ENCODE data around the gene KCNMA1.
"Not testable (repeated sequence)": the region's sequence is repeated elsewhere in the genome, so short reads cannot be mapped to it uniquely, and the experiment has no call there.

The KCNMA1 gene

GRCh38 chr10:77578583-77579227 lies 58.9 kb downstream of the KCNMA1 start:
- DNase-seq = no peak

- no peak for DNase-seq
Observed at GRCh38 chr10:77577666-77578229, 59.9 kb downstream of the KCNMA1 start.

- DNase-seq = no peak
Observed at GRCh38 chr10:77576444-77577032, 61.1 kb downstream of the KCNMA1 start.

- no peak for DNase-seq
Observed at GRCh38 chr10:77576007-77576367, 61.6 kb downstream of the KCNMA1 start.

GRCh38 chr10:77575271-77576006 lies 62.2 kb downstream of the KCNMA1 start:
- no peak for DNase-seq

GRCh38 chr10:77574438-77574837 lies 63.2 kb downstream of the KCNMA1 start:
- DNase-seq = no peak

GRCh38 chr10:77572520-77572919 lies 65.1 kb downstream of the KCNMA1 start:
- not testable (repeated sequence) for DNase-seq

GRCh38 chr10:77571490-77571889 lies 66.1 kb downstream of the KCNMA1 start:
- no peak for DNase-seq

- DNase-seq = no peak
Observed at GRCh38 chr10:77566914-77567566, 70.6 kb downstream of the KCNMA1 start.

GRCh38 chr10:77566236-77566635 lies 71.4 kb downstream of the KCNMA1 start:
- no peak for DNase-seq

GRCh38 chr10:77565590-77566023 lies 72.0 kb downstream of the KCNMA1 start:
- DNase-seq = no peak

- no peak for DNase-seq
Observed at GRCh38 chr10:77564731-77565589, 72.6 kb downstream of the KCNMA1 start.

- no peak for DNase-seq
Observed at GRCh38 chr10:77563638-77564270, 73.9 kb downstream of the KCNMA1 start.

GRCh38 chr10:77562742-77563141 lies 74.9 kb downstream of the KCNMA1 start:
- DNase-seq = no peak

- no peak for DNase-seq
Observed at GRCh38 chr10:77561991-77562390, 75.6 kb downstream of the KCNMA1 start.

GRCh38 chr10:77560471-77560870 lies 77.1 kb downstream of the KCNMA1 start:
- no peak for DNase-seq

- no peak for DNase-seq
Observed at GRCh38 chr10:77560052-77560451, 77.6 kb downstream of the KCNMA1 start.

GRCh38 chr10:77556990-77557601 lies 80.5 kb downstream of the KCNMA1 start:
- DNase-seq = no peak

- DNase-seq = no peak
Observed at GRCh38 chr10:77555591-77556212, 81.9 kb downstream of the KCNMA1 start.

- DNase-seq = no peak
Observed at GRCh38 chr10:77554996-77555397, 82.6 kb downstream of the KCNMA1 start.

GRCh38 chr10:77553966-77554365 lies 83.6 kb downstream of the KCNMA1 start:
- DNase-seq = no peak

Data from activated CD4-positive, alpha-beta T cell treated with anti-CD3 and anti-CD28 coated beads for 4 hours (primary cell).